SU-DHL-6 (cell line): ENCODE data around the gene FHOD1.

Experiments used
- H2AFZ ChIP-seq: fragments of 200-600 bp; sonication (generic); 2 replicates; pipeline ENCODE4 v1.6.1; 2014; ENCODE audit warnings: low read depth, mild to moderate bottlenecking, moderate library complexity, mixed read lengths, antibody characterized with exemption, low read length; ENCODE audit not compliant: severe bottlenecking
- H3F3A ChIP-seq: fragments of 200-600 bp; shearing (Covaris generic); 2 replicates; pipeline ENCODE4 v1.6.0; 2016; ENCODE audit warnings: antibody characterized with exemption, mild to moderate bottlenecking; ENCODE audit not compliant: insufficient read depth
- H3K27ac ChIP-seq: fragments of 200-600 bp; sonication (generic); 2 replicates; pipeline ENCODE4 v1.5.1; 2016; ENCODE audit warnings: low read depth, mild to moderate bottlenecking, low read length, moderate library complexity, mixed read lengths
- H3K27me3 ChIP-seq: fragments of 200-600 bp; sonication (generic), shearing (Covaris generic); 2 replicates; pipeline ENCODE4 v1.6.0; 2014; ENCODE audit warnings: mild to moderate bottlenecking, low read length
- H3K36me3 ChIP-seq: fragments of 200-600 bp; sonication (generic); 2 replicates; pipeline ENCODE4 v1.6.1; 2014; ENCODE audit warnings: mild to moderate bottlenecking, low read length, mixed read lengths
- H3K4me2 ChIP-seq: fragments of 300-600, 200-600 bp; shearing (Covaris generic), sonication (generic); 2 replicates; pipeline ENCODE4 v1.6.0; 2014; ENCODE audit warnings: low read length, low read depth, mild to moderate bottlenecking; ENCODE audit not compliant: poor library complexity, severe bottlenecking
- H3K4me3 ChIP-seq: fragments of 200-600 bp; sonication (generic); 2 replicates; pipeline ENCODE4 v1.5.1; 2014; ENCODE audit warnings: antibody characterized with exemption, low read length, mild to moderate bottlenecking, mixed read lengths; ENCODE audit not compliant: insufficient read depth, poor library complexity, severe bottlenecking
- H3K79me2 ChIP-seq: fragments of 200-600 bp; sonication (generic); 2 replicates; pipeline ENCODE4 v1.6.1; 2014; ENCODE audit warnings: mild to moderate bottlenecking, low read length, moderate library complexity; ENCODE audit not compliant: insufficient read depth
- H3K9ac ChIP-seq: fragments of 200-600 bp; sonication (generic); 2 replicates; pipeline ENCODE4 v1.7.0; 2014; ENCODE audit warnings: mild to moderate bottlenecking, low read length
- H3K9me2 ChIP-seq: fragments of 200-600 bp; sonication (generic); replicated peaks from 2 replicates; pipeline ENCODE4 v1.6.1; 2014; ENCODE audit warnings: low read length; ENCODE audit not compliant: insufficient read depth
- H3K9me3 ChIP-seq: fragments of 200-600 bp; sonication (generic); 2 replicates; pipeline ENCODE4 v1.6.1; 2014; ENCODE audit warnings: low read length, mixed read lengths; ENCODE audit not compliant: insufficient read depth
- H4K20me1 ChIP-seq: fragments of 200-600 bp; sonication (generic); 2 replicates; pipeline ENCODE4 v1.6.1; 2014; ENCODE audit warnings: low read depth, mild to moderate bottlenecking, antibody characterized with exemption, low read length, moderate library complexity, mixed read lengths
- EZH2phosphoT487 ChIP-seq: fragments of 200-600 bp; sonication (generic), shearing (Covaris generic); conservative IDR thresholded peaks from 2 replicates; pipeline ENCODE4 v1.6.1; 2018; ENCODE audit warnings: mild to moderate bottlenecking, antibody characterized with exemption, low read length, moderate library complexity, mixed read lengths
- TF ChIP-seq, protein P1 (sequence below): fragments of 200-600 bp; sonication (generic); IDR thresholded peaks from one replicate; pipeline ENCODE4 v1.5.1; 2017; ENCODE audit warnings: antibody characterized with exemption, mild to moderate bottlenecking, low read length, moderate library complexity; ENCODE audit not compliant: insufficient read depth, poor library complexity, severe bottlenecking

FHOD1 gene

DNA sequence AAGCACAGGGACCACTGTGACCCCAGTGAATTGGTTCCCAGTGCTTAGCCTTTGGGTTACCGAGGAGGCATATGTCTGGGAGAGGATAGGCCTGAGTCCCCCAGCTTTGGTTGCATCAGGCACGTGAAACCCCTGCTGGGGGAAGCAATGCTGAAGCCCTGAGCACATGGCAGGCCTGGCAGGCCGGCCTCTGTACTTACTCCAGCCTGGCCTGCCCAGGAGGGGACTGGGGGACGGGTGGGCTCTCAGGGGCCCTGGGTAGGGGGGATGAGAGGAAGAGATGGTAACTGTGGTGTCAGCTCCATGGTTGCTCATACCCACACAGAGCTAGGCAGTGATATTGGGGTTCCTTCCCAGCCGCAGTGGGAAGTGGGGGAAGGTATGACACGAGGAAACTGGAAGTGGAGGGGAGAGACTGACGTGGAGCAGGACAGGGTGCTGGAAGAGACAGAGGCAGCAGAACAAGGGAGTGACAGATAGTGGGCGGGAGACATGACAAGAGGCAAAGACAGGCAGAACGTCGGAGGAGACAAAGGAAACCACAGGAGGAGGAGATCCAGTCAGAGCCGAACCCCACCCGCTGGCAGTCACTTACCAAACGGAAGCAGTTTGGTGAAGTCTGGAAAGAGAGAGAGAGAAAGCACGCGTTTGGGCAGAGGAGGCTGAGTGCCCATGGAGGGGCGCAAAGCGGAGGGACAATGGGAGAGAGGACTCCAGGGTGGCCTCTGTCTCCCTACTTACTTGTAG is 11.3 kb downstream of the FHOD1 start:
- no peak overlapping the region for H3K4me2 ChIP-seq
- H4K20me1 ChIP-seq: no peaks in the 10 kb centered on the region
- no peaks in the 10 kb centered on the region for H3K9me3 ChIP-seq
- H3K9ac ChIP-seq: no peak overlapping the region
- no peaks in the 10 kb centered on the region for H3F3A ChIP-seq
- H3K4me3 ChIP-seq: no peak overlapping the region
- H3K27ac ChIP-seq: no peak overlapping the region
- H3K79me2 ChIP-seq: no peaks in the 10 kb centered on the region
- no peak overlapping the region for H2AFZ ChIP-seq
- no peaks in the 10 kb centered on the region for H3K36me3 ChIP-seq
- no peaks in the 10 kb centered on the region for H3K27me3 ChIP-seq
- no peaks in the 10 kb centered on the region for H3K9me2 ChIP-seq
- TF ChIP-seq, protein P1, sequence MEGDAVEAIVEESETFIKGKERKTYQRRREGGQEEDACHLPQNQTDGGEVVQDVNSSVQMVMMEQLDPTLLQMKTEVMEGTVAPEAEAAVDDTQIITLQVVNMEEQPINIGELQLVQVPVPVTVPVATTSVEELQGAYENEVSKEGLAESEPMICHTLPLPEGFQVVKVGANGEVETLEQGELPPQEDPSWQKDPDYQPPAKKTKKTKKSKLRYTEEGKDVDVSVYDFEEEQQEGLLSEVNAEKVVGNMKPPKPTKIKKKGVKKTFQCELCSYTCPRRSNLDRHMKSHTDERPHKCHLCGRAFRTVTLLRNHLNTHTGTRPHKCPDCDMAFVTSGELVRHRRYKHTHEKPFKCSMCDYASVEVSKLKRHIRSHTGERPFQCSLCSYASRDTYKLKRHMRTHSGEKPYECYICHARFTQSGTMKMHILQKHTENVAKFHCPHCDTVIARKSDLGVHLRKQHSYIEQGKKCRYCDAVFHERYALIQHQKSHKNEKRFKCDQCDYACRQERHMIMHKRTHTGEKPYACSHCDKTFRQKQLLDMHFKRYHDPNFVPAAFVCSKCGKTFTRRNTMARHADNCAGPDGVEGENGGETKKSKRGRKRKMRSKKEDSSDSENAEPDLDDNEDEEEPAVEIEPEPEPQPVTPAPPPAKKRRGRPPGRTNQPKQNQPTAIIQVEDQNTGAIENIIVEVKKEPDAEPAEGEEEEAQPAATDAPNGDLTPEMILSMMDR: no peak
- no peak for TF ChIP-seq EZH2phosphoT487

DNA sequence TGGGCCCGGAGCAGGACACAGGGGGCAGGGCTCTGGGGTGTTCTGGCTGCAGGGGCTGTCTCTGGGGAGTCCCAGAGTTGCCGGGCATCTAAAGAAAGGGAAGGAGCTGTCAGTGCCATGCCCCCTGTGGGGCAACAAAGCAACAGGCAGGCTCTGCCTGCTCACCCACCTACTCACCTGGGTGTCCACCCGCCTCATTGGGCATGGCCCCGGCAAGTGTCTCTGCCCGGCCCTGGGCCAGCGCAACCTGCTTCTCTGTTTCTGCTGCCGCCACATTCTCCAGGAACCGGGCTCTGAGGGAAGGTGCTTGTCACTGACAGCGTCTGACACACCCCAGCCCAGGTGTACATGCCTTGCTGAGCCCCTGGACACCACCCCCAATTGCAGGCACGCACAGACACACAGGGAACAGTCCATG is 13.1 kb downstream of the FHOD1 start:
- Histone ChIP-seq H3K4me2 (no peak overlapping the region), H3K36me3 (no peaks in the 10 kb centered on the region), H3K9me2 (no peaks in the 10 kb centered on the region), H3K9ac (no peak overlapping the region), H3K9me3 (no peaks in the 10 kb centered on the region), H3K27ac (no peak overlapping the region), H3K27me3 (no peaks in the 10 kb centered on the region), H3K79me2 (no peaks in the 10 kb centered on the region), H3K4me3 (no peak overlapping the region), H3F3A (no peaks in the 10 kb centered on the region), H4K20me1 (no peaks in the 10 kb centered on the region), H2AFZ (no peak overlapping the region)
- no peak for TF ChIP-seq EZH2phosphoT487
- TF ChIP-seq, protein P1: no peak

DNA sequence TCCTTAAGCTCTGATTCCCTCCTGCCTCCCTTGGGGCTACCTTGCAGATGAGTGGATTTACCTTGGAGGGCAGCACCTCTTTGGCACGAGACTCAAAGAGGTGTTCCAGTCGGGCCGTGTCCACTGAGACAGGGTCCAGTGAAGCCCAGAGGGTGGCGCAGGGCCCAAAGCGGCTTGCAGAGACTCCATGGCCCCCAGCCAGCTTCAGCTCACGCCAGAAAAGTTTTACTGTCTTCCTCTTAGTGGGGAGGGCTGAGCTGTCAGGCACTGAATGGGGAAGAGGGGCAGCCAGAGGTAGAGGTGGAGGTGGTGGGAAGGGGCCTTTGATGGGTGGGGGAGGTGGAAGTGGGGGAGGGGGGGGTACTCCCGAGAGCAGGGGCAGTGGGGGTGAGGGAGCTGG is 13.7 kb downstream of the FHOD1 start:
- Histone ChIP-seq H3K79me2 (no peaks in the 10 kb centered on the region), H3K36me3 (no peaks in the 10 kb centered on the region), H3K9me2 (no peaks in the 10 kb centered on the region), H3K9ac (no peak overlapping the region), H3K27me3 (no peaks in the 10 kb centered on the region), H3F3A (no peaks in the 10 kb centered on the region), H3K4me2 (no peak overlapping the region), H3K27ac (no peak overlapping the region), H3K9me3 (no peaks in the 10 kb centered on the region), H2AFZ (no peak overlapping the region), H3K4me3 (no peak overlapping the region), H4K20me1 (no peaks in the 10 kb centered on the region)
- TF ChIP-seq, protein P1: no peak
- no peak for TF ChIP-seq EZH2phosphoT487
